C1 segment of cervical spinal cord (tissue), 14 donors: ENCODE measurements around the gene PAPOLA.
"Not testable (repeated sequence)": the region's sequence is repeated elsewhere in the genome, so short reads cannot be mapped to it uniquely, and the experiment has no call there.

ENCODE experiments used
- DNase-seq, 14 donors: peaks; one replicate each; lab custom pipeline; 2025; lab: John Stamatoyannopoulos, UW

The PAPOLA gene

DNA sequence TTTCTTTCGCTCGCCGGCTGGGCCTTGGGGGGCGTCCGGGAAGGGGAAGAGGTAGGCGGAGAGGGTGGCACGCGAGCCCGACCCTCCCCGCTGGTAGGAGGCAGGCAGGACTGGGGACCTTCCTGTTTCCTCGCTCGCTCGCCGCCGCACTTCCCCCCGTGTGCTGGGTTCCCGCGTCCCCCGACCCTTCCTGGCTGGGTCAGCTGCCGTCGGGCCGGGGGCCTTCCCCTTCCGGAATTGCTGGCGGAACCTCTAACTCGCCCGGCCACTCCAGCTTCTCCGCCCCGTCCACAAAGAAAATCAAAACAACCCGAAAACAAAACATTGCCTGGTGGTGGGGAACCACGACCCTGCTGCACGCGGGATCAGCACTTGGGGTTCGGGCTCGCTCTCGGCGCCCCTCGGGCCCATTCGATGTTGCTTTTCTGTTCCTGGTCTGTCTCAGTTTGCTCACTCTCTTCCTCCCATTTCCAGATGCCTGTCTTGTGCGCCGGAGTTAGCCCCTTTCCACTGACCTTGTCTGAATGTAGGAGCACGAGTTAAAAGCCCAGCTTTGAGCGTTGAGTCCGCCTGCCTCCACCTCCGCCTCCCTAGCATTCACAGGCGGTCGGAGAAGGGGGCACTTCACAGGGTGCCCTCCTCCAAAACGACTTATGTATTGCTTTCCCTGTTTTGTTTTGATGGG lies 581 bp downstream of the PAPOLA start:
- peak in 11 of 14 donors; percentile 32 to 82 (median 72) for DNase-seq

DNA sequence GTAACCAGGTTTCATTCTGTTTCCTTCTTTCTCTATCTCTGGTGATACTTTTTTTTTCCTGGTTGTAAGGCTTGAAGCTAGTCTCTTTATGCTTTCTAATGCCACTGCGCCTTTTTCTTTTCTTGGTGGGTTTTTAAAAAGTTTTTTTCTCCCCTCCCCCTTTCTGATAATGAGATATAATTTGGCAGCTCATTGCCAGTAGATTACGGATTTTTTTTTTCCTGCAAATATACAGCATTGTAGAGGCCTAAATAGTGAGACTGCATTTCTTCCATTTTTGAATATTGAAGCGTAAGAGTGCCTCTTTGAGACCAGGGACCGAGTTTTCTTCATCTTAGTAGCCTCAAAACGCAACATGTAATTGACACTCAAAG lies 1.1 kb downstream of the PAPOLA start:
- no peak for DNase-seq

DNA sequence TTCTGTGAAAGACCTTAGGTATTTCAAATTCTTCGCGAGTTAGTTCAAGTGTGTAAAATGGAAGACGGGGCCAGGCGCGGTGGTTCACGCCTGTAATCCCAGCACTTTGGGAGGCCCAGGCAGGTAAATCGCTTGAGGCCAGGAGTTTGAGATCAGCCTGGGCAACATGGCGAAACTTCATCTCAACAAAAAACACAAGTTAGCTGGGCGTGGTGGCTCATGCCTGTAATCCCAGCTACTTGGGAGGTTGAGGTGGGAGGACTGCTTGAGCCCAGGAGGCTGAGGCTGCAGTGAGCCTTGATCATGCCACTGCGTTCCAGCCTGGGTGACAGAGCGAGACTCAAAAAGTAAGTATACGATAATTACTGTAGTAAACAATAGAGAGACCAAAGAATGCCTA lies 2.2 kb downstream of the PAPOLA start:
- not testable (repeated sequence) for DNase-seq

DNA sequence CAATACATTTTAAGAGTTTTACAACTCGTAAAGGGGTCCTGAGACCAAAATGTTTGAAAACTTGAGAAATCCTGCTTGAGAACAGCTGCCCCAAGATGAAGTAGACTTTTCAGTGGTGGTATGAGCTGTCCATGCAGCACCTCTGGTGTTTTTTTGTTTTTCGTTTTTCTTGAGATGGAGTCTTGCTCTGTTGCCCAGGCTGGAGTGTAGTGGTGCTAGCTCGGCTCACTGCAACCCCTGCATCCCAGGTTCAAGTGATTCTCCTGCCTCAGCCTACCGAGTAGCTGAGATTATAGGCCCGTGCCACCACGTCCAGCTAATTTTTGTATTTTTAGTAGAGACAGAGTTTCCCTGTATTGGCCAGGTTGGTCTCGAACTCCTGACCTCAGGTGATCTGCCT lies 5.5 kb downstream of the PAPOLA start:
- DNase-seq = no peak

DNA sequence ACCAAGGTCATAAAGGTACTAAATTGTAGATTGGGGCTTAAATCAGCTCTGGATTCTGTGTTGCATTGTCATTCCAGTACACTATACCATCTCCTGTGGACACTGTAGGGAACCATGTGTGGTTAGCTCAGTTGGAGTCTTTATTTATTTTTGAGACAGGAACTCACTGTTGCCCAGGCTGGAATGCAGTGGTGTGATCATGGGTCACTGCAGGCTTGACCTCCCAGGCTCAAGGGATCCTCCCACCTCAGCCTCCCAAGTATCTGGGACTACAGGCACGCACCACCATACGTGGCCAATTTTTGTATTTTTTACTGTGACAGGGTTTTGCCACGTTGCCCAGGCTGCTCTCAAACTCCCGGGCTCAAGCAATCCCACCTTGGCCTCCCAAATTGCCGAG lies 6.7 kb downstream of the PAPOLA start:
- DNase-seq = no peak

DNA sequence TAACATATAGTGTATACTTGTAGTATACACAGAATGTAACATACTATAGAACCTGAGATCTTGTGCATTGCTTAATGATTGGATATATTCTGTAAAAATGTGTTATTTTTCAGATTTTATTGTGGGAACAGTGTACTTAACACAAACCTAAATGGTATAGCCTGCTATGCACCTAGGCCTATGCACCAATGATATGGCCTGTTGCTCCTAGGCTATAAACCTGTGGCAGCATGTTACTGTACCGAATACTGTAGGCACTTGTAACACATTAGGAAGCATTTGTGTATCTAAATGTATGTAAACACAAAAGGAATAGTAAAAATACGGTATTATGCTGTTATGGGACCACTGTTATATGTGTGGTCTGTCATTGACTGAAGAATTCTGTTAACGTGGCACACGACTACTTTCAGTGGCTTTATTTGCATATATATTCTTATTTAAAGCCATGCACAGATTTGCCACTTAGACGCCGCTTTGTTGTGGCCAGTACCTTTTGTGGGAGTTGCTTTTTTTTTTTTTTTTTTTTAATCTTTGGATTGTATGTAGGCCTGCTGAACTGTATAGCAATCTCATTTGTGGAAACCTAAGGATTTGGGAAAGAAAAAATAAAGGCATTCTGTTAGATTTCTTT lies 7.4 kb downstream of the PAPOLA start:
- DNase-seq = no peak

DNA sequence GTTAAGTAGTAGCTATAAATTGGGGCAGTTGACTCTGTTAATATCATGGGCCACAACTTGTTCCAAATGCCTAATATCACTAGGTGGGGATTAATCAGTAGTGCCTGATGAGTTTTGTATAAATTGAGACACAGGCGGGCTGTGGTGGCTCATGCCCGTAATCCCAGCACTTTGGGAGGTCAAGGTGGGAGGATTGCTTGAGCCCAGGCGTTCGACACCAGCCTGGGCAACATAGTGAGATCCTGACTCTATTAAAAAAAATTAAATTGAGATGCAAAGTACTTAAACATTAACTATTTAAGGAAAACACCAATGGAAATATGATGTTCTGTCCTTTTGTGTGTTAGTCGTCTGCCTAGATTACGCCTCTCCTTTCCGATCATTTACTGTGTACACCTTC lies 9.0 kb downstream of the PAPOLA start:
- DNase-seq = no peak

DNA sequence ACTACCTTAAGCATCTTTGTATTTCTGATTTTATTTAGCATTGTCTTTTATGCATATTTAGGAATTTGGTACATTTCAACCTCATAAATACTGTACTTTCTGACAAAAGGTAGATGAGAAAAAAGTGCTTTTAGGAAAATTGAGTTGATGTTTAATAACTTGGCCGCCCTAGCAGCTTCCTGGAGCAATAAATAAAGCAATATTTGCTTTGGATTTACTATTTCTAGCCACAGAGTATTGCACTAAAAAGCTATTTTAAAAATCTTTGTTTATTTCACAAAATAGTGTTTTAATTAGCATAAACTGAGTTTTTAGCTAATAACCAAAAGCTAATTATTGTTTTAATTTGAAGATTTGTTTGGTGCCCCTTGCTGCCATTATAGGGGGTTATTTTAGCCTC lies 9.5 kb downstream of the PAPOLA start:
- DNase-seq = no peak

DNA sequence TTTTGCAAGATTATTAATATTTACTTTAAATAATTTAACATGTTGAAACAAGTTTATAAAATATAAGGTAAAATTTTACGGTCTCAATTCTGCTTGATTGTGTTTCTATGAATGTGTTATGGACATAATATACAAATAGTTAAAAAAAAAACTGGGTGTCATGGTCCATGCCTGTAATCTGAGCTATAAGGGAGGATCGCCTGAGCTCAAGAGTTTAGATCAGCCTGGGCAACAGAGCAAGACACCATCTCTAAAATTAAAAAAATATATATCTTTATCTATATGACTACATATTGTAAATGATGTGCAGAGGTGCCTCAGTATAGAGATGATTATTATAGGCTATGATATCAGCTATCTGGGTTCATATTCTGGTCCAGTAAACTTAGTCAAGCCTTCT lies 9.9 kb downstream of the PAPOLA start:
- DNase-seq = no peak

DNA sequence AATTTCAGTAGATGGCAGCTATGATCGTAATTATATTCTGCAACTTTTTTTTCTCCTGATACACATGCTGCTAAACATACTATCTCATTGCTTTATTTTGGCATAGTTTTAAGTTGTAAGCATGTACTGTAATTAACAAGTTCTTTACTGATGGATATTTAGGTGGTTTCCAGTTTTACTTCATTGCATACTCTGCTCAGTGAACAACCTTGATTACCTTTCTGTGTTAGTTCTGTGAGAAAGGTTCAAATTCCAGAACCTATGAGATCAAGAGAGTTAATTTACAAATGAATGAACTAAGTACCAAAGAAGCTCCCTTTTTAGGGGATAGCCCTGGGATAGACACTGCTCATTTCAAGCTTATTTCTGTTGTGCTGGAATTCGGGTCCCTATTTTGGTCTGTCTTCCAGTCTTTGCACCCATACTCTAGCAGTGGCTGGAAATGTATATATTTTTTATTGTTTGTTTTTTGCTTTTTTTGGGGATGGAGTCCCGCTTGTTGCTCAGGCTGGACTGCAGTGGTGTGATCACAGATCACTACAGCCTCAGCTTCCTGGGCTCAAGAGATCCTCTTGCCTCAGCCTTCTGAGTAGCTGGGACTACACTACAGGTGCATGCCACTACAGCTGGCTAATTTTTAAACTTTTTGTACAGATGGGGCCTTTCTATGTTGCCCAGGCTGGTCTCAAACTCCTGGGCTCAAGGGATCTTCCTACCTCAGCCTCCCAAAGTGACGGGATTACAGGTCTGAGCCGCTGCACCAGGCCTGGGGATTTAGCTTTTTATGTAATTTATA lies 10.6 kb downstream of the PAPOLA start:
- no peak for DNase-seq

DNA sequence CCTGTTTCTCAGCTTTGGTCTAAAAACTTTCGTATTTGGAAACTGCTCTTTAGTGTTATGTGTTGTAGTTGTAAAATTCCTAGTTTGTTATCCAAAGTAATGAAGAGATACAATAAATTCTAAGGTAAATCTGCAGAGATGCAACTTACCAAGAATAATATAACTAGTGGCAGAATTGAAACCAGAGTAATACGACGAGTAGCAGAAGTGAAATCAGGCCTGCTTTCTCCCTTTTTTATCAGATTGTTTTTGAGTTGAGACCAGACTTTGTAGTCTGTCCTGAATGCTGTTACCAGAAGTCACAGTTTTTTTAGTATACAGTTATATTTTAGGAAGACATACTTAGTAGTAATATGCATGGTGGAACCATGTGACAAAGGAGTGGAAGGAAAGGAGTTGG lies 12.5 kb downstream of the PAPOLA start:
- DNase-seq = no peak

DNA sequence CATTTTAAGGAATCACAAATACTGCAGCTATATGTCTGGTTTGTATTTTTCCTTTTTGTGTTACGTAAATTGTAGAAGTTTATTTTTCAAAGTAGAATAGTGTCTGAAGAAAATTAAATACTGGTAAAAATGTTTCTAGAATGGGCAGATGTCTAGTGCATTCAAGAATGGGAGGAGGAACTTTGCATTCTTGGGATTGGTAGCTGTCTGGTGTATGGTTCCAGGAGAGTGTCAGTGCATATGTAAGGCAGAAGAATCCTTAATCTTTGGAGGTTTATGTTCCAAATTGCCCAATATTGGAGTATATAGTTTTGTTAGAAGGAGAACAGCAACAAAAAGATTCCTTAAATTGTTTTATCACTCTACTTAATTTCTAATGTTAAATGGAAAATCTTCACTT lies 13.5 kb downstream of the PAPOLA start:
- no peak for DNase-seq

DNA sequence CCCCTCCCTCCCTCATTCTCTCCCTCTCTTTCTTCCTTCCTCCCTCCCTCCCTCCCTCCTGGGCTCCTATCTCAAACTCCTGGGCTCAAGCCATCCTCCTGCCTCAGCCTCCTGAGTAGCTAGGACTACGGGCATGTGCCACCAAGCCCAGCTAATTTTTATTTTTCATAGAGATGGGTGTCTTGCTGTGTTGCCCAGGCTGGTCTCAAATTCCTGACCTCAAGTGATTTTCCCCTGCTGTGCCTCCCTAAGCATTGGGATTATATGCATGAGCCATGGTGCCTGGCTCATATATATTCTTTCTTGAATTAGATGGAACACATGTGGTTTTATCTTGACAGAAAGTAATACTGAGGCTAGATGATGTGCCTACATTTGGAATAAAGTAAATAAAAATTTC lies 14.2 kb downstream of the PAPOLA start:
- DNase-seq = no peak

DNA sequence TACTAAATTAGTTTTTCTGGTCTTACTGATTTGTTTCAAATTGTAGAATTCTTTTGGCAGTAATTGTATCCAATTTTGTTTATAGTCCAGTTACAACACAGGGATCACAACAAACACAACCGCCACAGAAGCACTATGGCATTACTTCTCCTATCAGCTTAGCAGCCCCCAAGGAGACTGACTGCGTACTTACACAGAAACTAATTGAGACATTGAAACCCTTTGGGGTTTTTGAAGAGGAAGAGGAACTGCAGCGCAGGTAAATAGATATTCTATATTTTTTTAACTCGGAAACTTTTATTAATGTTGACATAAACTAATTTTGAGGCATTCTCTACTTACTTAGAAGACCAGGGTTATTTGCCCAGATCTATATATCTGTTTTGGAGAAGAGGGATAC lies 17.8 kb downstream of the PAPOLA start:
- no peak for DNase-seq

DNA sequence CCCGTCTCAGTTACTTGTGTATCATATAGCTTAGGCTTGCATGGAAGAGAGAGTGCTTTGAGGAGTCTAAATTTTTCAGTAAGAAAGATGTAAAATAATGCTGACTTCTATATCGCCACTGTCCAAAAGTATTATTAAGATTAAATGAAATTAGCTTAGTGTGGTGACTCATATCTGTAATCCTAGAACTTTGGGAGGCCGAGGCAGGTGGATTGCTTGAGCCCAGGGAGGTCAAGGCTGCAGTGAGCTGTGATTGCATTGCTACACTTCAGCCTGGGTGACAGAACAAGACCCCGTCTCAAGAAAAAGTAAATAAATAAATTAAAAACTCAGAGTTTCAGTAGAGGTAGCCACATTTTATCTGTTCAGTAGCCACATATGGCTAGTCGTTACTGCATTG lies 23.3 kb downstream of the PAPOLA start:
- no peak for DNase-seq

DNA sequence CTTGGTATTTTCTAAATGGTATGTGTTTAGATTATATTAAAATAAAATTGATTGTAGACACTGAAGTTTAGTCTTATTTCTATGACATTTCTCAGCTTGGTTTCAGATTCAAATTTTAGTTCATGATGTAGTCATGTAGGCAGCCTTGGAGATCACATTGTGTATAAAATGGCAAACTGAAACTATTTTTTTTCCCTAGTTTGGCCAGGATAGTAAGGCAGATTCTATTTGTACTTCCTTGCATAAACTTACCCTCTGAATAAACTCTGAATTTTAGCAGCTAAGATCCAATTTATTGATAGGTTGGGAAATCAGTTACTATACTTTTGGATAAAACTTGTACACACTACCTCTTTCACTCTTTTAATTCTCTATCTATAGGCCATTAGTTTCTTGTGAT lies 30.4 kb downstream of the PAPOLA start:
- no peak for DNase-seq

DNA sequence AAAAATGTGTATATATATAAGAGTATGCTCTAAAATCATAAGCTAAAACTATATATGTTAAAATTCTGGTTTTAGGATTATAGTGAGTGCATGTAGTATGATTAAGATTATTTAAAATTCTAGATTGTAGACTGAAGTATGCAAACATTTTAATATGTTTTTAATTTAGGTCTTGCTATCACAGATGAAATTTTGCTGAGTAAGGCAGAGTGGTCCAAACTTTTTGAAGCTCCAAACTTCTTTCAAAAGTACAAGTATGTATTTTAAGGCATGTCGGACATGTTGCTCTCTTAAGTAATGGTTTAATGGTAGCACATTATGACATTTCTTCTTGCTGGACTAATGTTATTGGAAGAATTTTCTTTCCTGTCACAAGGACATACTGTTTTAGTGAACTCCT lies 34.6 kb downstream of the PAPOLA start:
- no peak for DNase-seq

DNA sequence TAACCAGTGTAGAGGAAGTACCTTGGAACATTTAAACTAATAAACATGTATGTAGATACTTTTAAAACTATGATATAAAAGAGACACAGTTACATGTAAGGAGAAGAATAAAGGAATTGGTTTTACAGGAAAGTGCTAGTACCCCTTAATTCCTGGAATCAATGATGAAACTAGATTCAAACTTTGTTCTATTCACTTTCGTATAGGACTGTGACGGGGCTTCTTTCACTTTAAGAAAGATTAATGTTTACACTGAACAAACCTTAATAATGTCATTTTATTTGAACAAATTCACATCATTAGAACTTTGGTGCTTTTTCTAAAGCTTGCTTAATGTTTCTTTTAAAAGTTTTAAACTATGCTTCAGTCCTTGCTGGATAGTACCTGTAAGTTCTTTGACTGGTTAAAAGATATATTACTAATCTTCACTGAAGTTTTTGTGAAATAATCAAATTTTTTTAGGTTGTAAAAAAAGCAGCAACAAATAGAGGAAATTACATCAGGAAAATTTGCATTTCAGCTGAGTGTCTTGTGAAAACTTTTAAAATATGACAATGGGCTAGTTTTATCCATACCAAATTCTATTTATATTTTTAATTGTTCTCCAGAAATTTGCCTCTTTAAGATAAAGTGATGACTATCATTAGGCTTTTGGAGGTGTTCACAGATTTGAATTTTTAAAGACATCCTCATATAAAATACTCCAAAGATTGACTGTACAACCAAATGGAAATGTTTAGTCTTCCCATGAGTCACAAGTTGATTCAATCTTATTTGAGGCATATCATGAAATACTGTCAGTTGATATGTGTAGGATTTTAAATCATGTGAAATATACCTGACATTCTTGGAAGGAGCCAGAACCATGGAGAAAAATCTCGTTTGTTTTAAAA lies 36.2 kb downstream of the PAPOLA start:
- DNase-seq = no peak

DNA sequence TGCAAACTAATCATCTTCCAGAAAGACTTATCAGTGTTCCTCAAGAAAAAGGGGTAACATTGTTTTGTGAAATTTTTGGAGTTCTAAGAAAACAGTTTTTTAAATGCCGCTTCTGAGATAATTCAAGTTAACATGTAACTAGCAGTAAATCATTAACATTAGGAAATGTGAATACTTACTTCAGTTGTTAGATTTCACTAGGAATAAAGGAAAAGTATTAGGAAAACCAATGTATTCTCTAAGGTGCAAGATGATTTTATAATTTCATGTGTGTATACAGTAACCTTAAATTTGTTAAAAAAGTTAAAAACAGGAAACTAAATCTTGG lies 36.8 kb downstream of the PAPOLA start:
- DNase-seq = no peak

DNA sequence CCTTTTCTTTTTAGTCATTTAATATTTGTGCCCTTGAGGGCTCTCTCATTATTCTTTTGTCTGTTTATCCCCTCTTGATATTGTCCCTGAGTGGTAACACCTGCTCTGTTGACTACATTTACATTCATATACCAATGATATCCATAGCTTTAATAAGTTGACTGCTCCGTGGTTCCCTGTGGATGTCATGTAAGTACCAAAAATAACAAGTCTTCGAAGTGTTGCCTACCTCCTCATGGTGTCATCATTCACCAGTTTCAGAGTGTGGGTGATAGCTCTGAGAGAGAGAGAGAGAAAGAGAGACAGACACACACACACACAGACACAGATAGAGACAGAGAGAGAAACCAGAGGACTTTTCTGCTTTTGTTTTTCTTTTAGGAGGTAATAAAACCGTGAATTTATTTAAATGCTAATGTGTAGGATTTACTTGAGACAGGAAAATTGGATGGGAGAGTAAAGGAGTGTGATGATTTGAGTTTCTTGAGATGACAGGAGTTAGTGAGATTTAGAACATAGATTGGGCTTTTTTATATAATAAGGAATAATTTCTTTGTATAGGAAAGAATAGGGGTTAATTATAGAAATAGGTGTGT lies 52.2 kb downstream of the PAPOLA start:
- DNase-seq = no peak

DNA sequence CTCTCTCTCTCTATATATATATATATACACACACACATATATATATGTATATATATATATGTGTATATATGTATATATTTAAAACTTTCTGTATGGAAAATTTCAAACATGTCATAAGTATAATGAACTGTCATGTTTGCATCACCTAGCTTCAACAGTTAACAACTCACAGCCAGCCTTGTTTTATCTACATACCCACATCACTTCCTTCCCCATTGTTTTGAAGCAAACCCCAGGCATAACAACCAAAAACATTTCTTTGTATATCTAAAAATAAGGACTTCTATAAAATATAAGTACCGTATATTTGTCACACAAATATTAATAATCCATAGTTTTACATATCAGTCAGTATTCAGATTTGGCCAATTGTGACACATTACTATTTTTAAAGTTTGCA lies 57.4 kb downstream of the PAPOLA start:
- no peak for DNase-seq

DNA sequence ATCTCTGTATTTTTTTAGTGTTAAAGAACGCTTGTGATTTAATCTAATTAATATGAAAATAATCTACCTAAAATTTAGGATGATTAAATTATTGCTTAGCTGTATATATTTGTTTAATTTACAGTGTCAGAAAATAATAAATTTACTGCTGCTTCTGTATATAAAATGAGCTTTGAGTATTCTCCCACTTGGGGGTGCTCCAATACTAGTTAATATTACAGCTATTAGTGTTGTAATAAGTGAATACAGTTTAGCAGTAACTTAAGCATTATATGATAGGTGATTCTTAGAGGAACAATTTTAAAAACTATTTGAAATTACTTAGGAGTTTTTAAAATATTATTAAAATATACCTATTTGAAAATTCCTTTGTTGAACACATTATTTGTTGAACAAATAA lies 62.2 kb downstream of the PAPOLA start:
- no peak for DNase-seq
